Esophagus muscularis mucosa (tissue), 4 donors: ENCODE measurements around the gene TDG. TPM values are rescaled to one million over a fixed set of nuclear protein-coding genes. Genes with fewer than 3 reads are reported as not detected.
A peak's percentile ranks its signal among the peaks of the same experiment; 100 is the strongest.

Experiments used
- DNase-seq: peaks from one replicate; pipeline ENCODE4 v3.0.0-alpha.2; 2017; ENCODE audit errors: extremely low spot score
- H3K27ac ChIP-seq, 4 donors: fragments of 200-600 bp; sonication (generic); replicated peaks in 1 of 4; 1 replicate in 3 of 4; 2 replicates in 1 of 4; pipeline ENCODE4 v1.5.1; 2016 to 2019; ENCODE audit warnings: mild to moderate bottlenecking in 1 of 4
- H3K27me3 ChIP-seq, 4 donors: fragments of 200-600 bp; sonication (generic); one replicate each; pipeline versions ENCODE4 v1.5.1 to v1.6.0; 2016 to 2019
- H3K36me3 ChIP-seq, 4 donors: fragments of 200-600 bp; sonication (generic); one replicate each; pipeline ENCODE4 v1.5.1; 2016 to 2019
- H3K4me1 ChIP-seq, 4 donors: fragments of 200-600 bp; sonication (generic); one replicate each; pipeline ENCODE4 v1.5.1; 2016 to 2019
- H3K4me3 ChIP-seq, 4 donors: fragments of 200-600 bp; sonication (generic); 1 replicate in 2 of 4; 2 replicates in 2 of 4; pipeline ENCODE4 v1.5.1; 2016 to 2019; ENCODE audit warnings: mild to moderate bottlenecking in 4 of 4, moderate library complexity in 1 of 4
- H3K9me3 ChIP-seq, 4 donors: fragments of 200-600 bp; sonication (generic); 1 replicate in 3 of 4; 2 replicates in 1 of 4; pipeline ENCODE4 v1.5.1; 2016 to 2019
- EP300 ChIP-seq: sonication (generic); formaldehyde crosslinking; IDR thresholded peaks from one replicate; pipeline ENCODE4 v1.6.1; 2017; ENCODE audit warnings: antibody characterized with exemption
- POLR2A ChIP-seq: fragments of 450-650 bp; IDR thresholded peaks from one replicate; pipeline ENCODE4 v1.6.1; 2017; ENCODE audit warnings: antibody characterized with exemption, moderate library complexity, mild to moderate bottlenecking, low read depth
- POLR2AphosphoS5 ChIP-seq, 2 donors: sonication (generic); formaldehyde crosslinking; IDR thresholded peaks; one replicate each; pipeline ENCODE4 v1.6.1; 2017; ENCODE audit warnings: antibody characterized with exemption in 2 of 2
- WGBS: methylation state at CpG from one replicate; pipeline ENCODE4 v1.1.5; 2018; 5-methylcytosine and 5-hydroxymethylcytosine counted together
- intact Hi-C: fragments of 100-400 bp; cut with DNase I; formaldehyde crosslinking; loops from one replicate; pipeline ENCODE4 v1.15.1; 2023
- total RNA-seq, 4 donors: library from RNA; depleted of rRNA; stranded (reverse); fragments of >200 nt; gene quantifications; one replicate each; pipeline versions ENCODE4 v1.1.0 to v1.2.1, GENCODE V29; 2016
- TF ChIP-seq, protein P1 (sequence below), 3 experiments: fragments of 200-600 bp in 2 of 3; fragments of 450-650 bp in 1 of 3; sonication (generic) in 2 of 3; IDR thresholded peaks; one replicate each; pipeline ENCODE4 v1.5.1; 2017 to 2019; ENCODE audit warnings: antibody characterized with exemption in 3 of 3, mild to moderate bottlenecking in 2 of 3, moderate library complexity in 1 of 3

The TDG gene
- total RNA-seq = 10 to 100 TPM; 13.7 to 16.4 (median 14.1) TPM

DNA sequence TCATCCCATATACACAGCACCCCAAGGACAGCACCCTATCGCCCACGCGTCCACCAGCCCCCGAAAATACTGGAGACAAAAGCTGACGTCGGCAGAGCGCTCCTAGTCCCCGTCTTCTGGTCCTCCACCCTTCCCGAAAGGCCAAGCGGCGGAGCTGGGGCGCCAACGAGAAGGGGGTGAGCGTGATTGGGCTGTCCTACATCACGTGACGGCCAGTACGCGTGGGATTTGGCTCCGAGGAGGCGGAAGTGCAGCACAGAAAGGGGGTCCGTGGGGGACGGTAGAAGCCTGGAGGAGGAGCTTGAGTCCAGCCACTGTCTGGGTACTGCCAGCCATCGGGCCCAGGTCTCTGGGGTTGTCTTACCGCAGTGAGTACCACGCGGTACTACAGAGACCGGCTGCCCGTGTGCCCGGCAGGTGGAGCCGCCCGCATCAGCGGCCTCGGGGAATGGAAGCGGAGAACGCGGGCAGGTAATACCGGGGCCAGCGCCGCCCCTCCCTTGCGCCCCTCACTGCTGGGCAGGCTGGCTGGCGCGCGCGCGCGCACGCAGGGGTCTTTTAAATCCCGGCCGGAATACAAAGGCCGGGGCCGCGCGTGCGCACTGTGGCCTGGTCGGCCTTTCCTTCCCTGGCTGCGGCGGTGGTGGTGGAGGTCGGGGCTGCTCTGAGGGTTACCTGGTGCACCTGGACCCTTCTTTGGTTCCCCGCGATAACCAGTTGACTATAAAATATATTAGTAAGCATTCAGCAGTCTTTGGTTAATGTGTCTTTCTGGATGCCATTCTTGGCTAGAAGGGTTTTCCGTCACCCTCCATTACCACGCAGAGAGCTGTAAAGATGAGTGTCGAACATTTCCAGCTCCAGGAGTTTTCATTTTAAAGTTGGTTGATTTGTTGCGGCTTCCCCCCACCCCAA is at the start of gene TDG:
TDG (plus strand) TSS at position 283 of the 915 bp plus-strand sequence; CDS start at position 449, 166 bp downstream.
- TF ChIP-seq POLR2AphosphoS5 (IDR thresholded peaks at IDR 0.05) (peak; percentile 97 to 100), POLR2A (peak; percentile 64), EP300 (no peak)
- TF ChIP-seq, protein P1, sequence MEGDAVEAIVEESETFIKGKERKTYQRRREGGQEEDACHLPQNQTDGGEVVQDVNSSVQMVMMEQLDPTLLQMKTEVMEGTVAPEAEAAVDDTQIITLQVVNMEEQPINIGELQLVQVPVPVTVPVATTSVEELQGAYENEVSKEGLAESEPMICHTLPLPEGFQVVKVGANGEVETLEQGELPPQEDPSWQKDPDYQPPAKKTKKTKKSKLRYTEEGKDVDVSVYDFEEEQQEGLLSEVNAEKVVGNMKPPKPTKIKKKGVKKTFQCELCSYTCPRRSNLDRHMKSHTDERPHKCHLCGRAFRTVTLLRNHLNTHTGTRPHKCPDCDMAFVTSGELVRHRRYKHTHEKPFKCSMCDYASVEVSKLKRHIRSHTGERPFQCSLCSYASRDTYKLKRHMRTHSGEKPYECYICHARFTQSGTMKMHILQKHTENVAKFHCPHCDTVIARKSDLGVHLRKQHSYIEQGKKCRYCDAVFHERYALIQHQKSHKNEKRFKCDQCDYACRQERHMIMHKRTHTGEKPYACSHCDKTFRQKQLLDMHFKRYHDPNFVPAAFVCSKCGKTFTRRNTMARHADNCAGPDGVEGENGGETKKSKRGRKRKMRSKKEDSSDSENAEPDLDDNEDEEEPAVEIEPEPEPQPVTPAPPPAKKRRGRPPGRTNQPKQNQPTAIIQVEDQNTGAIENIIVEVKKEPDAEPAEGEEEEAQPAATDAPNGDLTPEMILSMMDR (IDR thresholded peaks at IDR 0.05) = peak in 2 of 3 experiments; percentile 10 to 22
- 0% methylated on average over 29 of the region's 64 CpGs for WGBS
- Histone ChIP-seq H3K4me1 (peaks cover 48 to 61% (median 58%) of the 10 kb centered on the region in 4 donors), H3K36me3 (no peaks in the 10 kb centered on the region), H3K27me3 (no peaks in the 10 kb centered on the region), H3K9me3 (no peaks in the 10 kb centered on the region), H3K27ac (peak within 1 kb of the TSS; percentile 95 to 98 (median 97)), H3K4me3 (peak within 1 kb of the TSS; percentile 84 to 96 (median 92))
- peak; percentile 99 for DNase-seq
- intact Hi-C loops = loop anchor here (5.0 kb wide), 1 partner anchor 96 kb away; the partner anchor contains the start of gene HCFC2

- H3K9me3 ChIP-seq = peaks cover 0 to 12% (median 4%) of the 10 kb centered on the region in 4 donors
- H3K27me3 ChIP-seq = no peaks in the 10 kb centered on the region
- no peak for DNase-seq
- TF ChIP-seq POLR2AphosphoS5 (IDR thresholded peaks at IDR 0.05) (no peak), EP300 (no peak), POLR2A (no peak)
- TF ChIP-seq, protein P1 (IDR thresholded peaks at IDR 0.05) = no peak
- H3K4me3 ChIP-seq = no peak overlapping the region
- WGBS = 55% methylated on average over 3 of the region's 3 CpGs
- no peak overlapping the region for H3K27ac ChIP-seq
- no peaks in the 10 kb centered on the region for H3K36me3 ChIP-seq
- intact Hi-C loops = no loop called here
- H3K4me1 ChIP-seq = no peaks in the 10 kb centered on the region
Observed at GRCh38 chr12:103917873-103918272, 47.8 kb upstream of the TDG start.

DNA sequence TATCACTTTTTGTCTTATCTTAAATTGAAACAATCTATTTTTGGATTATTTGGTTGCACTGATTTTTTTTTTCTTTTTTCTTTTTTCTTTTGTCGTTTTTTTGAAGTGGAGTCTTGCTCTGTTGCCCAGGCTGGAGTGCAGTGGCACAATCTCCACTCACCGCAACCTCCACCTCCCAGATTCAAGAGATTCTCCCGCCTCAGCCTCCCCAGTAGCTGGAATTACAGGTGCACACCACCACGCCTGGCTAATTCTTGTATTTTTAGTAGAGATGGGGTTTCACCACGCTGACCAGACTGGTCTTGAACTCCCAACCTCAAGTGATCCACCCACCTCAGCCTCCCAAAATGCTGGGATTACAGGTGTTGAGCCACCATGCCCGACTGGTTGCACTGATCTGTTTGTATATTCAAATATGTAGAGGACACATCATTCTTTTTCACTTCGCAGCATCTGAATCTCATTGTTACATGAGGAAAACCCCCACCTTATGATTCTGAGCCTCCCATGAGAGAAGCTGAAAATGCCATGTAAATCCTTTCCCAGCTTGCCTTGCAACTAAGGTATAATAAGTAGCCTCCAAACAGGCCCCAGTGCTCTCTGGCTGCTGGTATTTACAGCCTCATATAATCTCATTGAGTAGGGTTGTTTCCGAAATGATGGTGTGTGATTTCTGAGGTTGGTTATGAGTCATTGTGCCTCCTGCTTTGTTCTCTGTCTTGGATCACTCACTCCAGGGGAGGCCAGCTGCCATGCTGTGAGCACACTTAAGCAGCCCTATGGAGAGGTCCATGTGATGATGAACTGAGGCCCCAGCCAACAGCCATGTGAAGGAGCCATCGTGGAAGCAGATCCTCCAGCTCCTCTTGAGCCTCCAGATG is 40.7 kb upstream of the TDG start:
- H3K27ac ChIP-seq = no peak overlapping the region
- TF ChIP-seq POLR2A = no peak
- no peaks in the 10 kb centered on the region for H3K36me3 ChIP-seq
- no peak overlapping the region for H3K4me3 ChIP-seq
- peaks cover 0 to 12% (median 10%) of the 10 kb centered on the region in 4 donors for H3K4me1 ChIP-seq
- DNase-seq = no peak
- 81% methylated on average over 9 of the region's 9 CpGs for WGBS
- H3K9me3 ChIP-seq = no peaks in the 10 kb centered on the region
- no peaks in the 10 kb centered on the region for H3K27me3 ChIP-seq
- intact Hi-C loops = loop anchor here (2.0 kb wide), 1 partner anchor 40 kb away; no protein-coding TSS in a partner anchor

GRCh38 chr12:103928682-103929045 is 37.0 kb upstream of the TDG start:
- peak overlapping the region; percentile 90 to 97 (median 94) for H3K27ac ChIP-seq
- 32% methylated on average over 12 of the region's 12 CpGs for WGBS
- intact Hi-C loops = no loop called here

More at GRCh38 chr12:103928682-103929045, 37.0 kb upstream of the TDG start:
- no peaks in the 10 kb centered on the region for H3K9me3 ChIP-seq
- no peaks in the 10 kb centered on the region for H3K27me3 ChIP-seq
- DNase-seq = no peak
- peaks cover 0 to 16% (median 13%) of the 10 kb centered on the region in 4 donors for H3K36me3 ChIP-seq
- TF ChIP-seq EP300 (no peak), POLR2A (no peak), POLR2AphosphoS5 (IDR thresholded peaks at IDR 0.05) (no peak)
- TF ChIP-seq, protein P1 (IDR thresholded peaks at IDR 0.05) = no peak
- peaks cover 21 to 42% (median 40%) of the 10 kb centered on the region in 4 donors for H3K4me1 ChIP-seq
- peak overlapping the region; percentile 80 to 89 (median 88) for H3K4me3 ChIP-seq
